NCI-H187 (cell line): ENCODE measurements around the gene THRB.

Experiments
- DNase-seq, 2 experiments: peaks; one replicate each; lab custom pipeline; 2025; lab: John Stamatoyannopoulos, UW

THRB gene

GRCh38 chr3:24263069-24263668 is 231.5 kb downstream of the THRB start:
- no peak for DNase-seq

GRCh38 chr3:24261521-24261920 is 233.1 kb downstream of the THRB start:
- no peak for DNase-seq

- no peak for DNase-seq
These were observed 234.6 kb downstream of the THRB start for GRCh38 chr3:24259901-24260512.

GRCh38 chr3:24258727-24259600 is 235.7 kb downstream of the THRB start:
- no peak for DNase-seq

- no peak for DNase-seq
These were observed 236.4 kb downstream of the THRB start for GRCh38 chr3:24258260-24258659.

GRCh38 chr3:24255414-24255813 is 239.2 kb downstream of the THRB start:
- no peak for DNase-seq

- DNase-seq = no peak
These were observed 240.0 kb downstream of the THRB start for GRCh38 chr3:24254649-24255048.

- no peak for DNase-seq
These were observed 241.3 kb downstream of the THRB start for GRCh38 chr3:24253336-24253735.

GRCh38 chr3:24249523-24249922 is 245.1 kb downstream of the THRB start:
- no peak for DNase-seq

- DNase-seq = no peak
These were observed 249.6 kb downstream of the THRB start for GRCh38 chr3:24245056-24245455.

- DNase-seq = no peak
These were observed 250.2 kb downstream of the THRB start for GRCh38 chr3:24244491-24244890.

GRCh38 chr3:24242012-24242698 is 252.5 kb downstream of the THRB start:
- DNase-seq = no peak

- no peak for DNase-seq
These were observed 254.3 kb downstream of the THRB start for GRCh38 chr3:24240306-24240705.

GRCh38 chr3:24237971-24238706 is 256.5 kb downstream of the THRB start:
- peak; percentile 2 to 4 for DNase-seq

- no peak for DNase-seq
These were observed 259.5 kb downstream of the THRB start for GRCh38 chr3:24235121-24235520.

GRCh38 chr3:24232784-24233183 is 261.9 kb downstream of the THRB start:
- no peak for DNase-seq

- no peak for DNase-seq
These were observed 265.0 kb downstream of the THRB start for GRCh38 chr3:24229468-24230221.

- no peak for DNase-seq
These were observed 267.0 kb downstream of the THRB start for GRCh38 chr3:24227635-24228034.

GRCh38 chr3:24226397-24226796 is 268.3 kb downstream of the THRB start:
- no peak for DNase-seq

- no peak for DNase-seq
These were observed 269.2 kb downstream of the THRB start for GRCh38 chr3:24225385-24225950.
